ENCODE measurements around the gene MED27.

The MED27 gene

GRCh38 chr9:131887680-131888079 lies 192.0 kb downstream of the MED27 start:
- no peak for TF ChIP-seq CTCF (IDR thresholded peaks at IDR 0.05; ENCODE audit: low read depth, low read length)
- DNase-seq (ENCODE audit: low read depth in 2 of 2), result no peak
- no peak overlapping the region for H3K4me3 ChIP-seq (replicated peaks in 1 of 2; ENCODE audit: low read depth in 2 of 2, low read length in 2 of 2)

GRCh38 chr9:131886826-131887225 lies 192.8 kb downstream of the MED27 start:
- no peak for TF ChIP-seq CTCF (IDR thresholded peaks at IDR 0.05; ENCODE audit: low read depth, low read length)
- peak; percentile 10 to 33 for DNase-seq (ENCODE audit: low read depth in 2 of 2)
- no peak overlapping the region for H3K4me3 ChIP-seq (replicated peaks in 1 of 2; ENCODE audit: low read depth in 2 of 2, low read length in 2 of 2)

- no peak overlapping the region for H3K4me3 ChIP-seq (replicated peaks in 1 of 2; ENCODE audit: low read depth in 2 of 2, low read length in 2 of 2)
- TF ChIP-seq CTCF (IDR thresholded peaks at IDR 0.05; ENCODE audit: low read depth, low read length), result no peak
- peak; percentile 8 to 19 for DNase-seq (ENCODE audit: low read depth in 2 of 2)
Observed at GRCh38 chr9:131885144-131885609, 194.5 kb downstream of the MED27 start.

- no peak for TF ChIP-seq CTCF (IDR thresholded peaks at IDR 0.05; ENCODE audit: low read depth, low read length)
- no peak overlapping the region for H3K4me3 ChIP-seq (replicated peaks in 1 of 2; ENCODE audit: low read depth in 2 of 2, low read length in 2 of 2)
- no peak for DNase-seq (ENCODE audit: low read depth in 2 of 2)
Observed at GRCh38 chr9:131884222-131884621, 195.4 kb downstream of the MED27 start.

- DNase-seq (ENCODE audit: low read depth in 2 of 2), result no peak
- no peak overlapping the region for H3K4me3 ChIP-seq (replicated peaks in 1 of 2; ENCODE audit: low read depth in 2 of 2, low read length in 2 of 2)
- no peak for TF ChIP-seq CTCF (IDR thresholded peaks at IDR 0.05; ENCODE audit: low read depth, low read length)
Observed at GRCh38 chr9:131880833-131881583, 198.7 kb downstream of the MED27 start.

DNA sequence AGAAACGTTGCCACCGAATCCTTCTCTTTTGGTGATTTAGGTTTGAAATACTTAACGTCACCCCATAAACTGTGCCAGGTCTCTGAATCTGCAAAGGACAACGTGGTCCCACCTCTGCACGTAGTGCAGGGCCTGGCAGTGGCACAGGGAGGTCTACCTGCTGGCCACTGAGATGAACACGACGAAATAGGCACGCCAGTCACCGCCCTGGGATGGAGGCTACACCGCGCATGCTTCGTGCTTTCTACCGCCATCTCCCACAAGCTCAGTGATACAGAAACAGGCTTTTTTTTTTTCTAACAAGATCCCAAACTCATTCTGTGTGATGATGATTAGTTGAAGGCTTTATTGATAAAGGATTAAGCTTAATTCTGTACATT lies 199.8 kb downstream of the MED27 start:
- H3K4me3 ChIP-seq (replicated peaks in 1 of 2; ENCODE audit: low read depth in 2 of 2, low read length in 2 of 2), result no peak overlapping the region

More for the DNA sequence above, 199.8 kb downstream of the MED27 start:
- no peak for TF ChIP-seq CTCF (IDR thresholded peaks at IDR 0.05; ENCODE audit: low read depth, low read length)
- DNase-seq (ENCODE audit: low read depth in 2 of 2), result no peak
